ENCODE data around the gene SSBP4. TPM values are rescaled to one million over a fixed set of nuclear protein-coding genes. Genes with fewer than 3 reads are reported as not detected.

The SSBP4 gene
- total and polyA plus RNA-seq, 2 donors (not counting 1 experiment from before 2014, with no cell fraction given), result 37.0 to 64.2 TPM

DNA sequence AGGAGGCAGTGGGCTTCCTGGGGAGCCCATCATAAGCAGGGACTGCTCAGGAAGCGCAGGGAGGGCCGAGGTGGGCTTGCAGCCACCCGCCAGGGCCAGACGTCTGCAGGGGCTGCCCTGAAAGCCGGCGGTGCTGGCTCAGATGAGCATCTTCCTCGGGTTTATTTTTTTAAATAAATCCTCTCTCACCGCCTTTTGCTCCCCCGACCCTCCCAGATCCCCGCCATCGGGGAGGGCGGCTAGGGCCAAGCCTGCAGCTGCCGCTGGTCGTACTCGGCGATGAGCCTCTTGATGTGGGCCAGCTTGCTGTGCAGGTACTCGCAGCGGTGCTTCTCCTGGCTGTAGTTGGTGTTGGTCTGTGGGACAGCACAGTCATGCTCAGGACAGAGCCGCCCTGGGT, 25.3 kb downstream of the SSBP4 start:
- intact Hi-C loops (cut with micrococcal nuclease), result no loop called here
- Histone ChIP-seq H3K4me2 (replicated peaks; ENCODE audit: low read depth, low read length, poor library complexity, severe bottlenecking) (no peak overlapping the region), H3K27me3 (replicated peaks in 1 of 4; ENCODE audit: control extremely low read depth in 1 of 4, control insufficient read depth in 3 of 4, insufficient read depth in 4 of 4, low read length in 3 of 4) (no peaks in the 10 kb centered on the region), H3K36me3 (replicated peaks in 1 of 2; ENCODE audit: control extremely low read depth in 1 of 2, control insufficient read depth in 1 of 2, extremely low read depth in 1 of 2, insufficient read depth in 2 of 2, low read length in 1 of 2) (peaks cover 0 to 59% of the 10 kb centered on the region in 2 experiments), H3K9me3 (ENCODE audit: control extremely low read depth in 1 of 3, control insufficient read depth in 2 of 3, insufficient read depth in 1 of 3, low read length in 2 of 3) (no peaks in the 10 kb centered on the region), H3K27ac (ENCODE audit: low read length in 2 of 2) (no peak overlapping the region), H3K4me3 (ENCODE audit: control extremely low read depth in 1 of 5, extremely low read depth in 1 of 5, insufficient read depth in 1 of 5, low read depth in 2 of 5, low read length in 4 of 5) (no peak overlapping the region), H3K4me1 (ENCODE audit: control insufficient read depth in 2 of 2, insufficient read depth in 2 of 2, low read length in 2 of 2) (peaks cover 4 to 8% of the 10 kb centered on the region in 2 donors), H3K9ac (ENCODE audit: low read length) (no peak overlapping the region), H3K79me2 (ENCODE audit: control insufficient read depth, insufficient read depth, low read length) (peaks cover 24% of the 10 kb centered on the region), H4K20me1 (ENCODE audit: control insufficient read depth, insufficient read depth, low read length, poor library complexity, severe bottlenecking) (peaks cover 35% of the 10 kb centered on the region), H2AFZ (ENCODE audit: insufficient read depth, low read depth, low read length, poor library complexity, severe bottlenecking) (no peak overlapping the region)
- peaks cover 14% of the 10 kb centered on the region for H3K4me1 Mint-ChIP-seq
- ChIA-PET POLR2A (interaction anchor here (0.5 kb wide), 1 partner anchor 112 kb away, joined by 6 read pairs; no protein-coding TSS in a partner anchor), CTCF (no interaction called here)
- no peaks in the 10 kb centered on the region for H3K27me3 Mint-ChIP-seq
- WGBS (ENCODE audit: insufficient coverage), result 97% methylated on average over 17 of the region's 19 CpGs
- H3K9me3 Mint-ChIP-seq (ENCODE audit: insufficient read depth), result no peaks in the 10 kb centered on the region
- ATAC-seq (ENCODE audit: low read depth) (no peak), DNase-seq (no peak)
- no peak for TF ChIP-seq EZH2 (IDR thresholded peaks at IDR 0.05; ENCODE audit: borderline replicate concordance, insufficient read depth, low read depth, low read length, poor library complexity, severe bottlenecking)
- TF ChIP-seq, protein P1, sequence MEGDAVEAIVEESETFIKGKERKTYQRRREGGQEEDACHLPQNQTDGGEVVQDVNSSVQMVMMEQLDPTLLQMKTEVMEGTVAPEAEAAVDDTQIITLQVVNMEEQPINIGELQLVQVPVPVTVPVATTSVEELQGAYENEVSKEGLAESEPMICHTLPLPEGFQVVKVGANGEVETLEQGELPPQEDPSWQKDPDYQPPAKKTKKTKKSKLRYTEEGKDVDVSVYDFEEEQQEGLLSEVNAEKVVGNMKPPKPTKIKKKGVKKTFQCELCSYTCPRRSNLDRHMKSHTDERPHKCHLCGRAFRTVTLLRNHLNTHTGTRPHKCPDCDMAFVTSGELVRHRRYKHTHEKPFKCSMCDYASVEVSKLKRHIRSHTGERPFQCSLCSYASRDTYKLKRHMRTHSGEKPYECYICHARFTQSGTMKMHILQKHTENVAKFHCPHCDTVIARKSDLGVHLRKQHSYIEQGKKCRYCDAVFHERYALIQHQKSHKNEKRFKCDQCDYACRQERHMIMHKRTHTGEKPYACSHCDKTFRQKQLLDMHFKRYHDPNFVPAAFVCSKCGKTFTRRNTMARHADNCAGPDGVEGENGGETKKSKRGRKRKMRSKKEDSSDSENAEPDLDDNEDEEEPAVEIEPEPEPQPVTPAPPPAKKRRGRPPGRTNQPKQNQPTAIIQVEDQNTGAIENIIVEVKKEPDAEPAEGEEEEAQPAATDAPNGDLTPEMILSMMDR (IDR thresholded peaks at IDR 0.05), result no peak
- no peak overlapping the region for H3K4me3 Mint-ChIP-seq
- no peak overlapping the region for H3K27ac Mint-ChIP-seq

DNA sequence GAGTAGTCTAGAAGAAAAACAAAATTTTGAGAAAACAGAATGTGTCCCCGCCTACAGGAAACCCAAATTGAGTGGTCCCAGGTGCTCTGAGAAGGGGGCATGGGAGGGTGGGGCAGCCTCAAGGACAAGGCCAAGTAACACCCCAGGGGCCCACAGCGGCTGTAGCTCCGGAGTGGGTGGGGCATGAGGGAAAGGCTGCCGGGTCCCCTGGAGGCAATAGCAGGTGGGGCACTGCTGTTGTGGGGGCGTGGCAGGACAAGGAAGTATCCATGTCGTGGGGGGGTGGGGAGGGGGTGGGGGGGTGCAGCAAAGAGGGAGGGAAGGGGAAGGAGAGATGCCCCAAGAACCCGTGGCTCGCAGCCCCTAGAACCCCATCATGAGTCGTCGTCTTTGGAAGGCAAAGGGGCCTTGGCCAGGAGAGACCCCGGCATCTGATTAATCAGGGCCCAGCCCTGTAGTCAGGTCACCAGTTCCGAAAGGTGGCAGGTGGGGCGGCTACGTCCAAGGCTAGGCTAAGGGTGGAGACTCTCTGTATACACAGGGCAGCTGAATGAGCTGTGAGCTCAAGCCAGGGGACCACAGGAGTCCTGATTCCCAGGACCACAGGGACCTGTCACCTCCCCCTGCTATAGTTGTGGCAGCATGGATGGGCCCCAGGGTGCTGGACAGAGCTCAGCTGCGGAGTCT, 26.2 kb downstream of the SSBP4 start:
- H3K4me3 ChIP-seq (ENCODE audit: control extremely low read depth in 1 of 5, extremely low read depth in 1 of 5, insufficient read depth in 1 of 5, low read depth in 2 of 5, low read length in 4 of 5), result no peak overlapping the region
- no peak for TF ChIP-seq EZH2 (IDR thresholded peaks at IDR 0.05; ENCODE audit: borderline replicate concordance, insufficient read depth, low read depth, low read length, poor library complexity, severe bottlenecking)
- no peaks in the 10 kb centered on the region for H3K9me3 ChIP-seq (ENCODE audit: control extremely low read depth in 1 of 3, control insufficient read depth in 2 of 3, insufficient read depth in 1 of 3, low read length in 2 of 3)
- ChIA-PET CTCF (no interaction called here), POLR2A (no interaction called here)
- Mint-ChIP-seq H3K27me3 (no peaks in the 10 kb centered on the region), H3K4me1 (peaks cover 10% of the 10 kb centered on the region), H3K27ac (no peak overlapping the region), H3K4me3 (no peak overlapping the region), H3K9me3 (ENCODE audit: insufficient read depth) (no peaks in the 10 kb centered on the region)
- H4K20me1 ChIP-seq (ENCODE audit: control insufficient read depth, insufficient read depth, low read length, poor library complexity, severe bottlenecking), result peaks cover 44% of the 10 kb centered on the region
- H3K4me2 ChIP-seq (replicated peaks; ENCODE audit: low read depth, low read length, poor library complexity, severe bottlenecking), result no peak overlapping the region
- H3K9ac ChIP-seq (ENCODE audit: low read length), result no peak overlapping the region
- WGBS (ENCODE audit: insufficient coverage), result 90% methylated on average over 14 of the region's 15 CpGs
- no peak for DNase-seq
- H3K27me3 ChIP-seq (replicated peaks in 1 of 4; ENCODE audit: control extremely low read depth in 1 of 4, control insufficient read depth in 3 of 4, insufficient read depth in 4 of 4, low read length in 3 of 4), result no peaks in the 10 kb centered on the region
- intact Hi-C loops (cut with micrococcal nuclease), result no loop called here
- H2AFZ ChIP-seq (ENCODE audit: insufficient read depth, low read depth, low read length, poor library complexity, severe bottlenecking), result no peak overlapping the region
- H3K36me3 ChIP-seq (replicated peaks in 1 of 2; ENCODE audit: control extremely low read depth in 1 of 2, control insufficient read depth in 1 of 2, extremely low read depth in 1 of 2, insufficient read depth in 2 of 2, low read length in 1 of 2), result peaks cover 0 to 68% of the 10 kb centered on the region in 2 experiments
- peaks cover 32% of the 10 kb centered on the region for H3K79me2 ChIP-seq (ENCODE audit: control insufficient read depth, insufficient read depth, low read length)
- no peak overlapping the region for H3K27ac ChIP-seq (ENCODE audit: low read length in 2 of 2)
- H3K4me1 ChIP-seq (ENCODE audit: control insufficient read depth in 2 of 2, insufficient read depth in 2 of 2, low read length in 2 of 2), result peaks cover 4 to 8% of the 10 kb centered on the region in 2 donors
- ATAC-seq (ENCODE audit: low read depth), result no peak
